Mesenteric fat pad (tissue), 1 donor: ENCODE data around the gene MIA3. TPM values are rescaled to one million over a fixed set of nuclear protein-coding genes. Genes with fewer than 3 reads are reported as not detected.
"Not testable (repeated sequence)": the region's sequence is repeated elsewhere in the genome, so short reads cannot be mapped to it uniquely, and the experiment has no call there.

Experiments
- DNase-seq: peaks from one replicate; pipeline ENCODE4 v3.0.0-alpha.2; 2020; ENCODE audit warnings: low spot score
- long read RNA-seq: library from polyadenylated mRNA; unstranded; transcript quantifications from one replicate; pipeline ENCODE4 v2.0.0, GENCODE V29; 2020
- total RNA-seq: library from RNA; stranded (reverse); fragmentation: NEBNext Ultra II Directional; extraction: Animal tissue kit (Norgen Biotek cat#: 25700); gene quantifications from one replicate; pipeline ENCODE4 v1.2.1, GENCODE V29; 2021
- donor health status: DM: yes; HTN: yes; CAD: no.

Gene MIA3, protein sequence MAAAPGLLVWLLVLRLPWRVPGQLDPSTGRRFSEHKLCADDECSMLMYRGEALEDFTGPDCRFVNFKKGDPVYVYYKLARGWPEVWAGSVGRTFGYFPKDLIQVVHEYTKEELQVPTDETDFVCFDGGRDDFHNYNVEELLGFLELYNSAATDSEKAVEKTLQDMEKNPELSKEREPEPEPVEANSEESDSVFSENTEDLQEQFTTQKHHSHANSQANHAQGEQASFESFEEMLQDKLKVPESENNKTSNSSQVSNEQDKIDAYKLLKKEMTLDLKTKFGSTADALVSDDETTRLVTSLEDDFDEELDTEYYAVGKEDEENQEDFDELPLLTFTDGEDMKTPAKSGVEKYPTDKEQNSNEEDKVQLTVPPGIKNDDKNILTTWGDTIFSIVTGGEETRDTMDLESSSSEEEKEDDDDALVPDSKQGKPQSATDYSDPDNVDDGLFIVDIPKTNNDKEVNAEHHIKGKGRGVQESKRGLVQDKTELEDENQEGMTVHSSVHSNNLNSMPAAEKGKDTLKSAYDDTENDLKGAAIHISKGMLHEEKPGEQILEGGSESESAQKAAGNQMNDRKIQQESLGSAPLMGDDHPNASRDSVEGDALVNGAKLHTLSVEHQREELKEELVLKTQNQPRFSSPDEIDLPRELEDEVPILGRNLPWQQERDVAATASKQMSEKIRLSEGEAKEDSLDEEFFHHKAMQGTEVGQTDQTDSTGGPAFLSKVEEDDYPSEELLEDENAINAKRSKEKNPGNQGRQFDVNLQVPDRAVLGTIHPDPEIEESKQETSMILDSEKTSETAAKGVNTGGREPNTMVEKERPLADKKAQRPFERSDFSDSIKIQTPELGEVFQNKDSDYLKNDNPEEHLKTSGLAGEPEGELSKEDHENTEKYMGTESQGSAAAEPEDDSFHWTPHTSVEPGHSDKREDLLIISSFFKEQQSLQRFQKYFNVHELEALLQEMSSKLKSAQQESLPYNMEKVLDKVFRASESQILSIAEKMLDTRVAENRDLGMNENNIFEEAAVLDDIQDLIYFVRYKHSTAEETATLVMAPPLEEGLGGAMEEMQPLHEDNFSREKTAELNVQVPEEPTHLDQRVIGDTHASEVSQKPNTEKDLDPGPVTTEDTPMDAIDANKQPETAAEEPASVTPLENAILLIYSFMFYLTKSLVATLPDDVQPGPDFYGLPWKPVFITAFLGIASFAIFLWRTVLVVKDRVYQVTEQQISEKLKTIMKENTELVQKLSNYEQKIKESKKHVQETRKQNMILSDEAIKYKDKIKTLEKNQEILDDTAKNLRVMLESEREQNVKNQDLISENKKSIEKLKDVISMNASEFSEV (N-terminal part only)
- total RNA-seq = 69.4 TPM
- long read RNA-seq, partial matches to known transcripts = 21 of 35 reads
- long read RNA-seq, other reads (novel, unspliced or antisense) = 10 of 35 reads

DNA sequence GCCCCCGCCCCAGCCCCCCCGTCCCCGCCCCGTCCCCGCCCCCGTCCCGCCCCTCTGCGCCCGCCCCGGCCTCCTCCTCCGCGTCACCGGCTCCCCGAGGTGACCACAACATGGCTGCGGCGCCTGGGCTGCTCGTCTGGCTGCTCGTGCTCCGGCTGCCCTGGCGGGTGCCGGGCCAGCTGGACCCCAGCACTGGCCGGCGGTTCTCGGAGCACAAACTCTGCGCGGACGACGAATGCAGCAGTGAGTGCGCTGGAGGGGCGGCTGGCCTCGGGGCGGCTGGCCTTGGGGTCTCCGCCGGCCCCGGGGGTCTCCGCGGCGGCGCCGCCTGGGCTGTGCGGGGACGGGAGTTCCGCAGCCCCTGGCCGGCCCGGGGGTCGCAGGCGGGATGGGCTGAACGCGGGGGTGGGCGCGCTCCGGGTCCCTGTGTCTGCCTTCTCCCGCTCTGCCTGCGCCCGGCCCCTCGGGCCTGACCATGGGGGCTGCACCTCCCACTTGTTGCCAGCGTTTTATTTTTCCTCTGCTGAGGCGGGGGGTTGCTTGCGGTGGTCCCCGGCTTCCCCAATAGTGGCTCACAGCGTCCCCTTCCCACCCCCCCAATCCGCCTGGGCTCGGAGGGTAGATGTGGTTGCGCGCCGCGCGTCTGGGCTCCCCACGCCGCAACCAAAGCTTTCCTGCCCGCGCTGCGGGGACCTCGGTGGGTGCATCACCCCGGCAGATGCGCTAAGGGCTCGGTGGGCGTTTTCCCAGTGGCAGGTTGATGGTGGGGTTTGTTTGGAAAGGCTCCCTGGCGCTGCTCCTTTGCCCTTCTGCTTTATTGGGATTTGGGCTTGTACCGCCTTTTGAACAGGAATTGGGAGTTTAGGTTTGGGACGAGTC is at the start of gene MIA3:
Gene MIA3, plus strand, starts transcription at position 97 of the 879 bp plus-strand sequence. Its CDS starts 14 bp downstream, at position 111.
- DNase-seq = peak; percentile 95

DNA sequence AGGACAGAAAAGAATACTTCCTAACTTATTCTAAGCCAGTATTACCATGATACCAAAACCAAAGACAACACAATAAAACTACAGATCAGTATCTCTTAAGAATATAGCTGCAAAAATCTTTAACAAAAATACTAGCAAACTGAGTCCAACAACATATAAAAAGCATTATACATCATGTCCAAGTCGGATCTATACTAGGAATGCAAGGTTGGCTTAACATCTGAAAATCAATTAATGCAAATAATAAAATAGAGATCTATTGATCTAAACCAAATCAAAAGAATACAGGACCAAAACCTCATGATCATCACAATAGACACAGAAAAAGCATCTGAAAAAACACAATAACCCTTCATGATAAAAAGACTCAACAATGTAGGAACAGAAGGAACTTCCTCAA is 47.1 kb upstream of the MIA3 start:
- no peak for DNase-seq

DNA sequence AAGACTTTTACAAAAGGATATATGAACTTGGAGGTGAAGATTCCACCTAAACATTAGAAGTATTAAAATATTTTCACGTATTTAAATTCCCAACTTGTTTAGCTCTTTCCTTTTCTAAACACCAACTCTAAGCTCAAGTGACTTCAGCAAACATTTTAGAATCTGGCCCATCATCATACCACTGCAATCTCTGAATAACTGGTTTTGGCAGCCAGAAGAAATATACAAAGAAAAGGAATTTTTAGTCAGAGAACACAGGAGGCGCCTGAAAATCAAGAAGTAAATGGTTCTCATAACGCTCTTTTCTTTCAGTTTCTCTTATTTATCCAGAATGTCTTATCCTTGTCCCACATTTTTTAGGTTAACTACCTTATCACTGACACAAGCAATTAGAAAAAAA is 38.6 kb upstream of the MIA3 start:
- no peak for DNase-seq

DNA sequence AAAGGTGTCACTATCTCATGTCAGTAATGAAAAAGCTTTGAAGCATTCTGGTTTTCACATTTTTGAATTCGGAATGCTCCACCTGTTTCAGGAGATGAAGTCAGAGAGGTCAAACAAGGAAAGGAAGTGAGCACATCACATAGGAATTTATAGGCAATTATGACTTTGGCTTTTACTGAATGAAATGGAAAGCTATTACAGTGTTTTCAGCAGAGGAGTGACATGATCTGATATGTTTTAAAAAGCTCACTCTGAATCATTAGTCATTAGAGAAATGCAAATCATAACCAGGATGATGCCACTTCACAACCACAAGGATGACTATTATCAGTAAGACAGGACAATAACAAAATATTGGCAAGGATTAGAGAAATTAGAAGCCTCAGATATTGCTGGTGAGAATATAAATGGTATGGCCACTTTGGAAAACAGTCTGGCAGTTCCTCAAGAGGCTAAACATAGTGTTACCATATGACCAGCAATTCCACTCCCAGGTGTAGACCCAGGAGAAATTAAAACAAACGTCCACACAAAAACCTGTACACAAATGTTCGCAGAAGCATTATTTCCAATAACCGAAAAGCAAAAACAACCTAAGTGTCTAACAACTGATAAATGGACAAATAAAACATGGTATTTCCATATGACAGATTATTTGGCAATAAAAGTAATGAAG is 35.7 kb upstream of the MIA3 start:
- DNase-seq = no peak

DNA sequence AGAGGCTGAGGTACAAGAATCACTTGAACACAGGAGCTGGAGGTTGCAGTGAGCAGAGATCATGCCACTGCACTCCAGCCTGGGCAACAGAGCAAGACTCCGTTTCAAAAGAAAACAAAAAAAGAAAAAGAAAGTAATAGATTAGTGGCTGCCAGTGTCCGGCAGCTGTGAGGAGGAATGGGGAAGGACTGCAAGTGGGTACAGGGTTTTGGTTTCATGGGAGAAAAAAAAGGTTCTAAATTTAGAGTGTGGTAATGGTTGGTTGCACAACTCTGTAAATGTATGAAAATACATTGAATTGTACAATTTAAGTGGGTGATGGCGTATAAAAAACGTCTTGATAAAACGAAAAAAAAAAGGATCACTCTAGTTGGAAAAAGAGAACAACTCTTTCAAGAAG is 34.8 kb upstream of the MIA3 start:
- no peak for DNase-seq

DNA sequence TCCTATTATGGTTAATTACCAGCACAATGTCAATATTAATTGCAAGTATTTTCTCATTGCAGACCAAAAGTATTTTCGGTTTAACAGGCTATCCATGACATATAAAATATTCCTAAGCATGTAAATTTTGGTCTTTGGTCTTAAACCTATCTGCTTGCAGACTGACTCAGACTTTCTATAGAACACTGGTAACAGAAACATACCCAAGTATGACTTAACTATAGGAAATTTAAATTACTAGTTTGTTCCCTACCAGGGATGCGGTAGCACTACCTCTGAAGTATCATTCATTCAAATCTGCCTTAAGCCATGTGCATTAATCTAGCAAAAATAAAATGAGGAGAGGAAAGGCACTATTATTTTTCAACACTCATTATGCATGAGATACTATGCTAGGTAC is 31.1 kb upstream of the MIA3 start:
- no peak for DNase-seq

DNA sequence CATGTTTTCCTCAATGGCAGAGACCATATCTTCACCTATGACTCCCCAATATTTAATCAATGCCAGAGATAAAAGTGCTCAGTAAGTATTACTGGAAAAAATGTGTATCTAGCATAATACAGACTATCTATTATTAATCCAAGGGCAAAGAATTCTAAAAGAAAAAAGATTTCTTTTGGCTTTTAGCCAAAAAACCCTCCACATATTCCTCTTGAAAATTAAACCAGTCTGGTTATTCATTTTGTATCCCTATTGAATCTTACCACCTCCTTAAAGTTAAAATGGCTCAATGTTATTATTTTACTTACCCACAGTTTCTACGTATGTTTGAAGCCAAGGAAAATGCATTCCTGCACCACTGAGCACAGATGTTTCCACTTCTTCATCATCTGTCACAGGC is 29.8 kb upstream of the MIA3 start:
- no peak for DNase-seq

DNA sequence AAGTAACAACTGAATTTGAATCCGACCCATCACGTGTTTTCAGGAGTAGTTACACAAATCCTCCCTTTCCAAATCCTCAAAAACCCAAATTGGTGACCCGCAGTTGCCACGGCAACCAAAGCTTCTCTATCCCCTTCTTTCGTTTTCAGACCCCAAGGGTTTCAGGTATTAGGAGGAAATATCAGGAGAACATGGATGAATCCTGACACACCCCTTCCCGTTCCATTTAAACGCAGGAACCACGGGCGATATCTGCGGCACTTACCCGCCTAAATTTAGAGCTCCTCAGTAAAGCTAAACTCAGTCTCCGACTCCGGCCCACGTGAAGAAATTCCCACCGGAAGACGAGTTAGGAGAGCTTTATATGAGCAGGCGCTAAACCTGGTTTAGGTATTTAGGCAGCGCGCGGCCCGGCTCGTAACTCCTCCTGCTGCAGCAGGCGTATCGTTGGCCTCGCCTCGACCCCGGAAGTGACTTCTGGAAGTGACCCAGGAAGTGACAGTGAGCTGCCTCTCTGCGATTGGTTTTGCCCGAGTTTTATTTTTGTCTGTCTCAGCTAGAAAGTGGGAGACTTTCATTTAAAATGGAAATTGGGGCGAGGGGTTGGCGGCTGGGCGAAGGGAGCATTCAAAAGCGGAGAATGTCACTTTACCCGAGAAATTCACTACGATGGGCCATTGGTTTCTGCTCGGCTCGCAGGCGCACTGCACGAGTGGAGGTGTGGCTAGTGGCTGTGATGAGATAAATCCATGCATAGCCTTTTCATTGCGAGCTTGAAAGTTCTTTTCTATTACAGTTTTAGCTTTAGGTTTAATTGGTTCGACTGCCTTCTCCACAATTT is 28.2 kb upstream of the MIA3 start, which contains the start of gene TAF1A:
Gene TAF1A, minus strand, starts transcription at position 472 of the 841 bp plus-strand sequence.
- DNase-seq = peak; percentile 93

DNA sequence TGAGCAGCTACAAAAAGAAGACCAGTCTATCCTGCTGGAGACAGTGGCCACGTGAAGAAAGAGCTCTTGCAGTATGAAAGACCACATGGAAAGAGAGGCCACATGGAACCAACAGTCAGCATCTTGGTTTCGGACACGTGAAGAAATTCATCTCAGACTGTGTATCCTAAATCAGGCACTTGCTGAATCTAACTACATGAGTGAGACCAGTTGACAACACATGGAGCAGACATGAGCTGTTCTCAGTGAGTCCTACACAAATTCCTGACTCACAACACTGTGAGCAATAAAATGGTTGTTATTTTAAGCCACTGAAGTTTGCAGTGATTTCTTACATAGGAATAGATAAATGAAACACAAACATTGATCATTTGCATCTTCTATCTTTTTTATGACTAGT is 25.7 kb upstream of the MIA3 start:
- DNase-seq = no peak

DNA sequence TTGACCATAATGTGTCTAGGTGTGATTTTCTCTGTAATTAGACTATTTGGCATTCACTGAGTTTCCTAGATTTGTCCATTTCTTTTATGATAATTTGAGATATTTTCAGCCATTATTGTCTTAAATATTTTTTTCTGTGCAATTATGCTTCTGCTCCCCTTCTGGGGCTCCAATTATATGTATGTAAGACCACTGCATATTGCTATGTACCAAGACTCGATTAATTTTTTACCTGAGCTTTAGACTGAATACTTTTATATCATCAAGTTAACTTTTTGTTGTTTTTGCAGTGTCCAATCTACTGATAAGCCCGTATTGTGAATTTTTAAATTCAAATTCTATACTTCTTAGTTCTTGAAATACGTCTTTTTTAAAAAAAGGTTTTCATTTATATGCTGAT is 23.1 kb upstream of the MIA3 start:
- no peak for DNase-seq

DNA sequence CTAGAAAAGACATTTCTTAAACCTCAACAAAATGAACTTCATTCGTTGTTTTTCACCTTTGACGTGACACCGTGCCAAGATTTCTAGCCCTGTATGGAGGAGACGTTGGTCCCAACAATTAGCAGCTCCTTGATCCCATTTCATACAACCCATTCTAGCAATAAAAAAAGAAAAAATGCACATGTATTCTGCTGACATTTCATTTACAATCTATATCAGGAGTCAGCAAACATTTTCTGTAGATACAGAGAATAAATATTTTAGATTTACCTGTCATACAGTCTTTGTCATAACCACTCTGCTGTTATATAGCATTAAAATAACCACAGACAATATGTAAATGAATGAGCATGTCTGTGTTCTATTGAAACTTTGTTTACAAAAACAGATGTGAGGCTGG is 21.2 kb upstream of the MIA3 start:
- DNase-seq = no peak

DNA sequence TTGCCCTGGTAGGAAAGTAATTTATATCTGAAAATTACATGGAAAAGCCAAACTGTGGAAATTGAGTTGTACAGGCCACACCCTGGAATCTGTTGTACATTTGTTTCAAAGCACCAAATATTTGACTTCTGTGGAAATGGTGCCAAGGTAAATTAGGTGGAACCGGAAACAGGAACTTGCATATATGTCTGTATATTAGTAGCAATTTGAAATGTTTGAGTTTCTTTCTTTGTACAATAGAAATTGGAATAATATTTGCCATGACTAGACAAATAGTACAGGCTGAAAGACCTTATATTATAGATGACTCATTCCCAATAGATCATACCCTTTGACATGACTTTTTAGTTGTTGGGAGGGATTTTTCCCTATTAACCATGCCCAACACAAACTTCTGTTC is 17.6 kb upstream of the MIA3 start:
- no peak for DNase-seq

DNA sequence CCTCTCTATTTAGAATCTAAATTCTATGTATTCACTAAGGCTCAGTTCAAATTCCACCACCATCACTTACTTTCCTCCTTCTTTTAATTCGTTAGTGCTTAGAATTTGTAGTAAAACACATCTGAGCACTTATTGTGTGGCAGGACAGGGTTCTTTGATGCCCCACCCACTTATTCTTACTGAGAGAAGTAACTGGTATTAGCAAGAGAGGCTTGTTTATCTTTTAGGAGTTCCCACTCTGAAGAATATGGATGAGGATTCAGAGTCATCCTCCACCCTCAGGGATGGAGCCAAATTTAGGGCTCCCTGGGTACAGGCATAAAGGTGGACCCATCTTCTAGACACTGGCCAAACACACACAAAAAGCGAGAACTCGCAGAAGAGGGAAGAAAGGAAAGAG is 16.6 kb upstream of the MIA3 start:
- no peak for DNase-seq

DNA sequence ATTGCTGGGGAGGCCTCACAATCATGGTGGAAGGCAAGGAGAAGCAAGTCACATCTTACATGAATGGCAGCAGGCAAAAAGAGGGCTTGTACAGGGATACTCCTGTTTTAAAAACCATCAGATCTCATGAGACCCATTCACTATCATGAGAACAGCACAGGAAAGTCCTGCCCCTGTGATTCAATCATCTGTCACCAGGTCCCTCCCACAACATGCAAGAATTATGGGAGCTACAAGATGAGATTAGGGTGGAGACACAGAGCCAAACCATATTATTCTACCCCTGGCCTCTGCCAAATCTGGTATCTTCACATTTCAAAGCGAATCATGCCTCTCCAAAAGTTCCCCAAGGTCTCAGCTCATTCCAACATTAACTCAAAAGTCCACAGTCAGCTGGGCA is 11.1 kb upstream of the MIA3 start:
- DNase-seq = no peak

DNA sequence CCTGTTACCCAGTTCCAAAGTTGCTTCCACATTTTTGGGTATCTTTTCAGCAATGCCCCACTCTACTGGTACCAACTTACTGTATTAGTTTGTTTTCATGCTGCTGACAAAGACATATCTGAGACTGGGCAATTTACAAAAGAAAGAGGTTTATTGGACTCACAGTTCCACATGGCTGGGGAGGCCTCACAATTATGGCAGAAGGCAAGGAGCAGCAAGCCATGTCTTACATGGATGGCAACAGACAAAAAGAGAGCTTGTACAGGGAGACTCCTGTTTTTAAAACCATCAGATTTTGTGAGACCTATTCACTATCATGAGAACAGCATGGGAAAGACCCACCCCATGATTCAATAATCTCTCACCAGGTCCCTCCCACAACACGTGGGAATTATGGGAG is 8.8 kb upstream of the MIA3 start:
- not testable (repeated sequence) for DNase-seq

DNA sequence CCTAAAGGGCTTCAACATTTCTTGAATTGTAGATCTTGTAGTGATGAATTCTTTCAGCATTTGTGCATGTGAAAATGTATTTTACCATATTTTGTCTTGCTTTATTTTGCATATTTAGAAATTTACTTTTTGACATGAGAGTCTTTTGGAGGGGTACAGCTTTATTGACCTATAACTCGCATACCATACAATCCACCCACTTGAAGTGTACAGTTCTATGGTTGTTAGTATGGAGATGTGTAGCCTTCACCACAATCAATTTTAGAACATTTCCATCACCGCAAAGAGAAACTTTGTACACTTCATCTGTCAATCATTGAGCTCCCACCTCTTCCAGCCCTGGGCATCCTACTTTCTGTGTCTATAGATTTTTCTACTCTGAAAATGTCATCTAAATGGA is 7.2 kb upstream of the MIA3 start:
- DNase-seq = no peak

DNA sequence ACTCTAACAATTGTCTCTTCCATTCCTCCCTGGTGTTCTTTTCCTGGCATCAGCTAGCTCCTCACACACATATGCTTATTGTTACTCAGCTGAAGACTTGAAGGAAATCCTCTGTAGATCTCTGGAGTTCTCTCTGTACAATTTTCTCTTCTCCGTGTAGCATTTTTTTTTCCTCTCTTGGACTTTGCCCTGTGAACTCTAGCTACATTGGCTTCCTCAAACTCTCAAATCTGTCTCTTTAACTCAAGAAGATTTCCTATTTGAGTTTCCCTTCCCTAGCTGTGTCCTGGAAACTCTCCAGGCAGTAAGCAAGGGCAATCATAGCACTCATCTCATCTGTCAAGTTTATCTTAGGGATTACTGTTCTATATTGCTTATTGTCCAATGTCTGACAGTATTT is 4.3 kb upstream of the MIA3 start:
- no peak for DNase-seq

DNA sequence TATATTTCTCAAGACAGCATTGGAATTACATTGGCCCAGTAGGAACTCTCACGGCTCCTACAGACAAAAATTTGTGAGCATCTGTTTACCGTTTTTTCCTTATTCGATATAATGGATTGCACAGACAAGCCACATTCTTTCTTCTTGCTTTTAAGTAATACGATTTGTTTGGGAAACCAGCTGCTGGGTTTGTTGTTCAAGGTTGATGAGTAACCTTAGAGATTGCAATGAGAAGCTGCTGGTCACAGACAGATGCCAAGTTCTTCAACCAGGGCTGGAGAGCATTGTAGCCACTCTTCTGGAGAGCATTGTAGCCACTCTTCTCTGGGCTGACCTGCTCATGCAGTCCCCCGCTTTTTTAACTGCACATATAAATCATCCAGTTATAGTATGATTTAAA is 1.4 kb upstream of the MIA3 start:
- DNase-seq = no peak
